ENCODE results near the gene CAPN14.

CAPN14 gene

DNA sequence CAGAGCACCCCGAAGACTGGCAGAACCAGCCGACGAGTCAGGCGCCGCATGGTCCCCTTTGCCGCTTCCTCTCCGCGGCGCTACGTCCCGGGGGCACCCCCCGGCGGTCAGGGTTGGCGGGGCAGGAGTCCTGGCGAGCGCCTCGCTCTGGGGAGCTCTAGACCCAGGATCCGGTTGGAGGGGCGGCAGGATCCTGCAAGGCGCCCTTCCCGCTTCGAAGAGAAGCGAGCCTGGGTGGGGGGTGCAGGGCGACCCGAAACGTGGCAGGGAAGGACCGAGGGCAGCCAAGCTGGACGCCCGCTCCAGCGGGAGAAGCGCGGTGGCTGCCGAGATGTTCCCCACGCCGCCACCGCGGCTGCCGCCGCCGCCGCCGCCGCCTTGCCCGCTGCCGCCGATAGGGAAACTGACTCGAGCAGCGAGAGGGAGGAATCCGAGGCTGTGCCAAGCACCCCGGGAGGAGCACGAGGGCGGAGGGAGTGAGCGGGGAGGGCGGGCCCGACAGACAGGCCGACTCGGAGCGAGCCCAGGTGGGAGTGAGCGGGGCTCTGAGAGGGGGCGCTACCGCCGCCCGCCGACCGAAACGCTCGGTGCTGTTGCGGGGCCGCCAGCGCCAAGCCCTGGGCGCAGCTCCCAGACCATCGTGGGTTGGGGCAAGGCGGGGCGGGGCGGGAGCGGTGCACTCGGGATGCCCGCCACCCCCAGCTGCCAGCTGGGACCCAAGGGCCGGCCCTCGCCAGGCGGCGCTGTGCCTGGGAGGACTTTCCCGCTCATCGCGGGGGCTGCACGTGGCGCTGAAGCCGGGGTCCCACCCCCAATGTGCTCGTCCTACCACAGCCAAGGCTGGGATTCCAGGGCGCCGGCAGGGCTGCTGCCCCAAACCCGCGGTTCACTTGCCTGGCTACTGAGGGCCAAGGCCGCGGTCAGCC lies 79.0 kb downstream of the CAPN14 start, which contains the start of gene GALNT14:
TSS of gene GALNT14 (minus strand) at position 404 of the 926 bp plus-strand sequence. CDS start at position 50, 354 bp downstream.
- DNase-seq, result no peak

DNA sequence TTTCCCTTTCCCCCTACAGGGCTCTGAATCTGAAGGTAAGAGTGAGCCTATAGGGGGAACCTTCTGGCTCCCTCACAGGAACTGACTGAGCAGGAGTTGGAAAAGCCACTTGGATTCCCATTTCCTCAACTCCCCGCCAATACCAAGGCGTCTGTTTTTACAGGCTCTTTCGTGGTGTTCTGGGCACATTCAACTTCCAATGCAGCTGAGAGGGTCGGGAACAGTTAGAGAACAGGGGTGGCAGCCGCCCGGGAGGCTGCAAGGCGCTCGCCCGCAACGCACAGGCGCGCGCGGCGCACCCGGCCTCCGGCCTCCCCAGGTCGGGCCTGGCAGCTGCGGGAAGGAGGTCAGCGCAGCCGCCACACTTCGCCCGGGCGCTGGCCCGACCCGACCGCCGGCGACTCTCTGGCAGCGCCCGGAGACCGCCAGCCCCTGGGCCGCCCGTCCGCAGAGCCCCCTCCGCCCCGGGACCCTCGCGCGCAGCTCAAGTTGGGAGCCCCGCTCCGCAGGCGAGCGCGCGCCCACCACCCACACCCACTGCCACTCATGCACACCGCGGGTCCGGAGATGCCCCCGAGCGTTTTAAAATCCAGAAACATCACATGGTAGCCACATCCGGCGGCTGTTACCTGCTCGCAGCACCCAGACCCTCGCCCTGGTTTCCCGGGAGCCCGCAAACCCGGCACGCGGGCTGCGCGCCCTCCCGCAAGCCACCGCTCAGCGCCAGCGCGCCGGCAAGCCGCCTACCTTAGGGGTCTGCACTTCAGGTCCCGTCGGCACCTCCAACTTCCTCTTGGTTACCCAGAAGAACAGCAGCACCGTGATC lies 79.9 kb downstream of the CAPN14 start:
- DNase-seq, result no peak

DNA sequence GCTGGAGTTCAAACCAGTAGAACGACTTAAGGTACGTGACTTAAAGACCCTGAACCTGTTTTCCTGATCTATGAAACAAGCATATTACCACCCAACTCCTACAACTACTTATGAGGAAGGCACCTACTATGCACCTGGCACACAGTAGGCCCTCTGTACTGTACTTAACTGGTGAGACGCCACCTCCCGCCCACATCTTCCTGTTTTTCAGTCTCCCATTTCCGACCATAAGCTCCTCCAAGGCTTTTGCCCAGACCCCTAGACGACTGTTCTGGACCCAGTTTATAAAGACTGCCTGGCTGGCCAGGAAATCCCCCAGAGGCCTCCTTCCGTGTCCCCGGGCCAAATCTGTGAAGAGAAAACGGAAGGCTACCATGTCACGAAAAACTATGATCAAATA lies 80.6 kb downstream of the CAPN14 start:
- DNase-seq, result no peak

DNA sequence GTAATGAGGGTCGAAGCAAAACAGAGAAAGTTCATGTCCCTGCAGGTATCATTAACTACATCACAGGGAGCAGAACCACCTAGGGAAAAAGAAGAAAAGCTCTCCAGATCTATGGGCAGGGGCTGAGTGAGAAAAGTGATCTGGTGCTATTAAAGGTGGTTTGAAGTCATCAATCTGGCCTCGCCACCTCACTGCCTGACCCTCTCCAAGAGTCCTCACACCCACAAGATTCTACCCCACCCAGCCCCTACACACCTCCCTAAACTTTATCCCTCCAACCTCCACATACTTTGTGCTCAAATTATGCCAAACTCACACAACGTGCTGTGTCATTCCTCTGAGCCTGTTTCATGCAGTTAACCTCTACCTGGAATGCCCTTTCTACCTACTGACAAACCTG lies 81.3 kb downstream of the CAPN14 start:
- DNase-seq, result no peak

DNA sequence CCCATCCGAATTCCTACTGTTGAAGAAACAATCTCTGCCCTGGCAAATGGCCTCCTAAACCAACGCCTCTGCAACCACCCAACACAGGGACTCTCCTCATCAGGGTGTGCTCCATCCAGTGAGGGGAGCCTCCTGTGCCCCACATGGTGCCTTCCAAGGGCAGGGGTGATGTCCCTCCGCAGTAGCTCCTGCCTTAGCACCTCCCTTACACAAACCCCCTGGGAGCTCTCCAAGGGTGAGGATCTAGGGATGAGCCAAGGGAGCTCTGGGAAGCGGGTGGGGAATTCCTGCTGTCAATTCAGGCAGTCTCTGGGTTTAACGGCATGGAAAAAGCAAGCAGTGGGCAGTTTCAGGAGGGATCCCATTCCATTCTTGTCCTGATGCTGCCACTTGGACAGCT lies 82.8 kb downstream of the CAPN14 start:
- no peak for DNase-seq

DNA sequence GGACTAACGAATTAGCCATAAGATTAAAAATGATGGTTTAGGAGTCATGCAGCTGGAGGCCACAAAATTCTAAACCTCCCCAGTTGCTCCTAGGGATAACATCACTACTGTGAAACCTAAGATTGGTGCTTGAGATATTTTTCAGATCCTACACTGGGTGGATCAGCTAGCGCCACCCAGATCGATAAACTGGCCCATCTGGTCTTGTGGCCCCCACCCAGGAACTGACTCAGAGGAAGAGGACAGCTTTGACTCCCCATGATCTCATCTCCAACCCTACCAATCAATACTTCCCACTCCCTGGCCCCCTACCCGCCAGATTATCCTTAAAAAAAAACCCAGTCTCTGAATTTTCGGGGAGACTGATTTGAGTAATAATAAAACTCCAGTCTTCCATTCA lies 84.5 kb downstream of the CAPN14 start:
- no peak for DNase-seq

DNA sequence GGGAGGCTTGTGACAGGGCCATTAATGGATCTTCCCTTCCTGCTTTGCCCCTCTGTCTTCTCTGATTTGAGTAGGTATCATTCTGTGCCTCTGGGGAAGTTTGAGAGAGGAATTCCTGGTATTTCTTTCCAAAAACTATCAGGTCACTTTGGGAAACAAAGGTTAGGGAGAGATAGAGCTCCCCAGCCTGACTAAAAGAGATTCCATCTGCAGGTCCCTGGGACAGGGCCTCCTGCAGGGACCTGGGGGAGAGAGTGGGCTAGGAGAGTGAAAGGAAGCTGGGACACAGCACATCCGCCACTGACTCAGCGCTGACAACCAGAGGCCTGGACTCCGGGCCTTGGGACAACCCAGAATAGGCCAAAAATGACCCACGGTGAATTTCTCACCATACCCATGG lies 85.4 kb downstream of the CAPN14 start:
- no peak for DNase-seq

DNA sequence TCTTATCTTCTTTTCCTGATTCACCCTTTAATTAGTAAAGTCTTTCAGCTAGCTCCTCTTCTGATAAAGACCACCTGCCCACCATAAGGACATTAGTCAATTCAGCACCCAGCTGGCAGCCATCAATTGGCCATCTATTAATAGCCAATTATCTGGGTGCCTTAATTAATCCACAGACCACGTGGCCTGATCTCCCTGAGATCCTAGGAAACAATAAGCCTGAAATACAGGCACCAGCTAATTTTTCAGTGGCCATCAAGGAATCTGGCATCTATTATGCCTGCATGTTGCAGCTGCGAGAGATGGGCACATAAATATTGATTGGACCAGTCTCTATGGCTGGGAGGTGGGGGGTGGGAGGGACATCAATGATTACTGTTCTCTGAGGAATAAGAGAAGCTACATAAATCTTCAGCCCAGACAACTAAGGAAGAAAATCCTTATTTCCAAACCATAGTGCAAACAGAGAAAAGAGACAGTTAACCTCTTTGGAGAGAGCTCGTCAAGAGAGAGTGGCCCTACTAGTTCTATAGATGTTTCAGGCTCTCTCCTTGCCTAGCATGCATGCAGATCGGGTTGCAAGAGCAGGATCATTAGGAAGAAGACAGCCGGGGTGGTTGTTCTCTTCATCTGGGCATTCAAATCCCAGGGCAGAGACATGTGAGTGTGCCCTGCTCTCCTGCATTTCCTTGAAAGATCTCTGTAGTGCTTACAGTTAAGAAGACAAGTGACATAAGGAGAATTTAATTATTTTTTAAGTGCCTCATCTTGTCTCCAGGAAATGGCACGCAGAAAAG lies 87.7 kb downstream of the CAPN14 start:
- DNase-seq, result no peak

DNA sequence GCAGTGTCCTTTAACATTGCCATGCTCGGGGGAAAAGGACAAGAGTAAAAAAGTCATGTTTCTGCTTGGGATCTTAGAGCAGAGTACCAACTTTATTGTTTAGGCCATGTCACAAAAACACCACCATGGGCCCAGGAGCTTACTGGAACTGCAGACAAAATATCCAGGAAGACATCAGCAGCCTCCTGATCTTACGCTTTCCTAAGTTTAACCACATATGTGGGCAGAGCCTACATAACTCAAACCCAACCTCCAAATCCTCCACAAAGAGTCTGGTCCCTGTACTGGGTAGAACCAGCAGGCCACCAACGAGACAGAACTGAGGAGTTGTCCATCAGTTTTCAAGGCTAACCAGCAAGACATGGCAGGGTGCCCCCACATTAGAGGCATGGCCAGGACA lies 89.4 kb downstream of the CAPN14 start:
- DNase-seq, result no peak

DNA sequence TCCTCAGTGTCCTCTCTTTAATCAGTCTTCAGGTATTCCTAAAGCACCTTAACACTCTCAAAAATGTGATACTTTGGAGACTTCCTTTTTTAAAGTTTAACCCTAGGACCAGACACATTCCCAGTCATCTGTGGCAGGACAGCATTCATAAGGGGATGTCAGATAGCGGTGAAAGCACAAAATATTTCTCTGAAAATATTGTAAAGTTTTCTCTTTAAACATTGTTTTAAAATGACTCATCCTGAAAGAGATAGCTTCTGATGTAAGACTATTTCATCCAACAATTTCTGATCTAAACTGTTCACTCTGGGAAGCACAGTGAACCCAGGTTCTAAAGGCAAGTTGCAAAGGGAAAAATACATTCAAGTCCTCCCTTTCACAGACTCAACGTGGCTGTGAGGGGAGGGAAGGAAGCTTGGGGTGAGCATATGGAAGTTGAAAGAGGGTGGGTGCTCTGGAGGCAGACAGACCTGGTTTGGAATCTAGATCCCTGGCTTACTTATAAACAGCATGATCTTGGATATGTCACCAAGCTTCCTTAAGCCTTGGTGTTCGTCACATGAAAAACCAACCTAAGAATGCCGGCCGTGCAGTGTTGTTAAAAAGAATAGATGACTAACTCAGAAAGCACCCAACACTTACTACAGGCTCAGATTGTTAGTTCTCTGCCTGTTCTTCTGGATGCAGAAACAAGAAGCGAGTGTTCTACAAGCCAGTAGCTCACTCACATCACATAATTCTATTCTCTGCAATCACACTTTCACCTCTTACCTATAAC lies 91.2 kb downstream of the CAPN14 start:
- no peak for DNase-seq

DNA sequence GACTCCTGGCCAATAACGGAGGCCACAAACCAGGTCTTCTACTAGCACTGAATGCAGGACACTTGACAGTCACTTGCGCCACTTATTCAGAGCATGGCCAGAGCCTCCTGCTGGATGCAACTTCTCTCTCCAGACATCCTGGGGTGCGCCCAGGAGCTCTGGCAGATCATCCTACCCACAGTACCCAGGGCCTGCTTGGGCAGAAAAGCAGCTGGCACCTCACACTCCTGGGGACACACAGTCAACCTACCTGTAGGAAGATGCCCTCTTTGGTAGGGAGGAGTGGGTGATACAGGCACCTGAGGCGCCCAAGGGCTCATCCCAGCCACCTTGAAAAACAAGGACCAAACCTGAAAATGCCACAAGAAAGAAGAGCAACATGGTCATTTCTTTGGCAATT lies 92.4 kb downstream of the CAPN14 start:
- DNase-seq, result no peak

All from GOT3 (cell line).